Vagina (tissue), 2 donors: Measurements from ENCODE around the gene KCP.

Experiments used
- CTCF ChIP-seq, 3 experiments: fragments of 450-650 bp in 2 of 3; fragments of 200-600 bp in 1 of 3; sonication (generic) in 1 of 3; IDR thresholded peaks; one replicate each; pipeline ENCODE4 v1.5.1; 2017 to 2019; ENCODE audit warnings: antibody characterized with exemption in 3 of 3, mild to moderate bottlenecking in 2 of 3, moderate library complexity in 2 of 3
- POLR2AphosphoS5 ChIP-seq, 2 donors: sonication (generic); formaldehyde crosslinking; IDR thresholded peaks; one replicate each; pipeline ENCODE4 v1.9.0; 2017; ENCODE audit warnings: antibody characterized with exemption in 2 of 2, mild to moderate bottlenecking in 2 of 2, low read depth in 1 of 2; ENCODE audit not compliant: insufficient read depth in 1 of 2

- TF ChIP-seq CTCF (IDR thresholded peaks at IDR 0.05) = no peak
- TF ChIP-seq POLR2AphosphoS5 (IDR thresholded peaks at IDR 0.05; ENCODE audit: insufficient read depth in 1 of 2, low read depth in 1 of 2) = no peak
These were observed 3.5 kb upstream of the KCP start for GRCh38 chr7:128913870-128914565.
